AG20443 (cell line): ENCODE data around the gene ISL1.

Experiments
- DNase-seq: peaks from one replicate; pipeline ENCODE4 v3.0.0; 2012; ENCODE audit warnings: low spot score, mixed read lengths

Gene ISL1

DNA sequence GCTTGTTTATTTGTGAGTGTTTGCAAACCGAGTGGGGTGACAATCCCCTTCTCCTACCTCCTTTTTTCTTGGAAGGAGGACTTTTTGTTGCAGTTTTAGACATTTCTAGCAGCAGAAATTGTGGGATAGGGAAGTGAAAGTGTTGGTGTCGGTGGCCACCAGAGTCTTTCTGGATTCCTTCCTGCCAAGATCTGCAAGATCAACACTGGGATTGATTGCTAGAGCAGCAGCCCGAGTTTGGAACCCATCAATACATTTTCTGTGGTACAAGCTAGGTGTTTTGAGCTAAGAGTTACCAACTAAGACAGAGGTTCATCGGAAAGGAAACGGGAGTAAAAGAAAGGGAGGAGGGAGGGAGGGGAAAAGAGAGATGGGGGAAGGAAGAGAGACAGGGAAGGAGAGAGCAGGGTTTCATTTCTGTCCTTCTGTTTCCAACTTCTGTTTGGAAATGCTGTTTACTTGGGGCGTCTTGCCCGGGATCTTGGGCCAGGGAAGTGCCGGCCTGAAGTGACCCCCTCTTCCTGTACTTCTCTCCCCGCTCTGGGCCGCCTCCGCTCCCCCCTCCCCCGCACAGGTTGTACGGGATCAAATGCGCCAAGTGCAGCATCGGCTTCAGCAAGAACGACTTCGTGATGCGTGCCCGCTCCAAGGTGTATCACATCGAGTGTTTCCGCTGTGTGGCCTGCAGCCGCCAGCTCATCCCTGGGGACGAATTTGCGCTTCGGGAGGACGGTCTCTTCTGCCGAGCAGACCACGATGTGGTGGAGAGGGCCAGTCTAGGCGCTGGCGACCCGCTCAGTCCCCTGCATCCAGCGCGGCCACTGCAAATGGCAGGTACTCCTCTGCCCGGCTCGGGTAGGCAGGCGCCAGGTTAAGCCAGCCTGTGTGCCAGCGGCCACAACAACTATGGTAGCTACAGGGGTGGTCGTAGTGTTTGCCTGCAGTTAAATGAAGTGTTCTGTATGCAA lies 4.0 kb downstream of the ISL1 start:
- DNase-seq, result no peak

DNA sequence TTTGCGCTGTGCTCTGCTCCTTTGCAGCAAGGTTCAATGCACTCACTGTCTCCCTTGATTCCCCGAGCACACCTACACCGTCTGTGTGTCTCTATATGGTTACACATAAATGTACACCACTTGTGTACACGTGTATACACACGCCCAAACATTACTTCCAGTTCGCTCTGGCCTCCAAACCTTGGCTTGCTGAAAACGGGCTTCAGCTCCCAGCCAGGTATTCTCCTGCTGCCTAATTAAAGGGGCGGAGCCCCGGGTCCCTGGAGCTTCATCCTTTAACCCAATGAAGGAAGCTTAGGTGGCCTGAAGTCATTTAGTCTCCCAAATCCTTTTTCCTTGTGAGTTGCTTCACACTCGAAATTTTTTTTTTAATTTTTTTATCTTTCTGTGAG lies 4.6 kb downstream of the ISL1 start:
- no peak for DNase-seq

DNA sequence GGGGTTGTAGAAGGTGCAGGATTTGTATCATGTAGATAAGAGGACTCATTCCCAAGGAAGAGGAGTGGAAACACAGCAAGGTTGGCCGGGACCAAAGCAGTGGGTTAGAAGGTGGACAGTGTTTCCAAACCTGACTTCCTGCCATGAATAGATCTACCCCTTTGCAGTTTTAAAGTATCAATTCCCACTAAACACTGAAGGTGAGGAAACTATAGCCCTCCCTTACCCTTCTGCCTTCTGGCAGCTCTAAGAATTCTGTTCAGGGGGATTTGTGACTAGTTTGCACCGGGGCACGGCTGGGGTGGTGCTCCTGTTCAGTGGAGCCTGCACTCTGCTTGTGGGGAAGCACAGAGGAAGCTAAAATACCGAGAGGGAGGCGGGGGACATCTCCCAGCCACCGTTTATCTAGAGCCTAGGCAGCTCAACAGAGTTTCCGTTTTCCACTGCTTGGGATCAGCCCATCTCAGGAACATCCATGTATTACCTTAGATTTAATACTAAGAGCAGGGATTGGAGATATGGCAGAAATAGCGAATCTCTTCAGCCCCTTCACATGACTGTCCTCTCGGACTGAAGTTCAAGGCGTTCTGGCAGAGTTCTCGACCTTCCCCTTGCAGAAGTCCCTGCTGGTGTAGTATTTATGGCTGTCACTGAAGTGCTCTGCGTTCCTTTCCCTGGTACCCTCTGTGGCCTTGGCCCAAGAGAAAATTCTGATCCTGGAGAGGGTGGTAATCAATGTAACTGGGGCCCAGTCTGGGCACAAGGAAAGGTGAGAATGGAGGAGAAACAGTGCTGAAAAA lies 5.4 kb downstream of the ISL1 start:
- DNase-seq, result no peak

DNA sequence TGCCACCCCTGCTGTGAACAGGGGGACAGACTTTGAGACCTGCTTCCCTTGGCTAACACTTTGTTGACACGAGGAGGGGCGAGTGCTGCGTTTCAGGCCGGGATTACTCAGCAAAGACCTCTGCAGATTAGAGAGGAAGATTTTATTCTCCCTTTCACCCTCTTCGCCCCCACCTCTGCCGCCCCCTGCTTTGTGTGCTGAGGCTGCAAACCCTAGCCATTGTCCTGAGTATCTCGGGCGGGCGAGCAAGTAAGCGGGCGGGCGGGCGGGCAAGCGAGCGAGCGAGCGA lies 6.0 kb downstream of the ISL1 start:
- DNase-seq, result no peak

DNA sequence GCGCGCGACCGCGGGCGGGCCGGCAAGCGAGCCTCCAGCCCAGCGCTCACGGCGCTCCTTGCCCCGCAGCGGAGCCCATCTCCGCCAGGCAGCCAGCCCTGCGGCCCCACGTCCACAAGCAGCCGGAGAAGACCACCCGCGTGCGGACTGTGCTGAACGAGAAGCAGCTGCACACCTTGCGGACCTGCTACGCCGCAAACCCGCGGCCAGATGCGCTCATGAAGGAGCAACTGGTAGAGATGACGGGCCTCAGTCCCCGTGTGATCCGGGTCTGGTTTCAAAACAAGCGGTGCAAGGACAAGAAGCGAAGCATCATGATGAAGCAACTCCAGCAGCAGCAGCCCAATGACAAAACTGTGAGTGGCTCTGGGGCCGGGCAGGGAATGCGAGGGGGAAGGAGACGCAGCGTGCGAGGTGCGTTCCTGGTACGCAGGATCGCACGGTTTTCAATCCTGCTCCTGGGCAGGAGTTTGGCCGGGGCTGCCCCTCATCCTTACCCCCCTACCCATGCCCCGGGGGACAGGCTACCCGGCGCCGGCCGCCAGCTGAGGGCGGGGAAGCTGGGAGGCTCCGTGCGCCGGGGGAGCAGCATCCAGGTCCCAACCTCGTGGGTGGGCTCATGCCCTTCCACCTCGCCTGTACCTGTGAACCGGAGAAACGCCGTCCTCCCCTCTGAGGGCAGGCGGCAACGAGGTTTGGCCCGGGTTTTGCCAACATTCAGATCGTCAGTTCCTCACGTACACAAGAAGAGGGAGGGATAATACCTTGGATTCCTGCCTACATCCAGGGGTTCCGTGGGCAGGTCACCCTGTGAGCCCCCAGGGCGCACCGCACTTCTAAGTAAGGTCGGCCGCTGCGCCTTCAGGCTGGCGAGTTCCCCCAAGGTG lies 6.6 kb downstream of the ISL1 start:
- no peak for DNase-seq

DNA sequence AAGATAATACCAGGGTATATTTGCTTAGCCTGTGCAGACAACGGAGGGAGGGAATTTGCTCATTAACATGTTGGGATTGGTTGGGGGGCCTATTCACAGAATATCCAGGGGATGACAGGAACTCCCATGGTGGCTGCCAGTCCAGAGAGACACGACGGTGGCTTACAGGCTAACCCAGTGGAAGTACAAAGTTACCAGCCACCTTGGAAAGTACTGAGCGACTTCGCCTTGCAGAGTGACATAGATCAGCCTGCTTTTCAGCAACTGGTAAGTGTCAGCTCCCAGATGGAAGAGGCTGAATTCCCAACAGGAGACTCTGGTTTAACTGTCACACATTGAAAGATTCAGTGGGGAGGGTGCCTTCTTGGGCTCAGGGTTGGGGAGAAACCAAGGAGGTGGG lies 7.9 kb downstream of the ISL1 start:
- no peak for DNase-seq

DNA sequence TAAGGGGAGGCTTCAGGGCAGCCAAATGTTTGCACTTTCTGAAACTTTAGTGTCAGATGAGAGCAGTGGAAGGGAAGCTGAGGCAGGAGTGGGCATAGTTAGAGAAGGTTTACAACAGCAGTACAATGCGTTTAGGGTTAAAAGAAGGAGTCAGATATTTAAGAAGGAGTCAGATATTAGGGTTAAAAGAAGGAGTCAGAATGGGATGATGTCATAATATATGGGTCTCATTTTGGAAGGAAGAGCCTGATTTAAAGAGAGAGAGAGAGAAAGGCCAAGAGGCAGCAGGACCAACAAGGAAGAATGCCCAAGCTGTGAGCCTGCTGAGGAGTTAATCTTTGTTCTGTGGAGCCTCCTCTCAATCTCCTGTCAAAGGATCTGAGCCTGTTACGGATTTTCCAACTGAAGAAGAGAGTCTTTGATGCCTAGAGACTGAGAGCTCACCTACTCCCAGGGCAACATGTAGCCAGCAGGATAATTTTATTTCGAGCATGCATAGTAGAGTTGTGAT lies 9.5 kb downstream of the ISL1 start:
- no peak for DNase-seq

DNA sequence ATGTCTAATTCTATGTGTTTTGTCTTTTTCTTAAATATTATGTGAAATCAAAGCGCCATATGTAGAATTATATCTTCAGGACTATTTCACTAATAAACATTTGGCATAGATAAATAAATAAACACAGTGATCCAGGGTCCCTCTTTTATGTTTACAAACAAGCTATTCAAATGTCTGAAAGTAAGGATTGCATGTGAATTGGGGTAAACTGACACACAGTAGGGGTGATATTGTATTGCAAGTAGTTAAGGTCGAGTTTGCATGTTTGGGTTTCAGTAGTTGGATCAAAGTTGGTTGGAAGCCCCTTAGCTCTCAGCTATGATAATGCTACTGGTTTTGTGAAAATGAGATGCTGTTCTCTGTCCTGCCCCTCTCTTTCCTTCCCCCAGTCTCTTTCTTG lies 11.4 kb downstream of the ISL1 start:
- DNase-seq, result no peak

DNA sequence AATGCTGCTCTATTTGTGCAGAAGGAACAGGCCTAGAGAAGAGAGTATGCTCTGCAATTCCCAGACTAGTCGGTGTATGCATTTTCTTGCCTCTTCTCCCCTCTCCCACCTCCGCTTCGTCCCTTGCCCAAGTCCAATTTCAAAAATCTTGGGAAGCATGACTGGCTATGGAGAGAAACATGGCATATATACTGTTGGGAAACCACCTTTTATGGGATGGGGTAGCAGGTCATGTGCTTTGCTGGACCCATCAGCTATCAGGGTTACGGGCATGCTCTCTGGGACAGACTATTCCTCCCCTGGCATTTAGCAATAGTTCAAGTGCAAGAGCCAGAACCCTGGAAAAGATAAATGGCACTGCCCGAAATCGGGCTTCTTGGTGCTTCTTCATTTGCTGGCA lies 12.0 kb downstream of the ISL1 start:
- DNase-seq, result no peak

DNA sequence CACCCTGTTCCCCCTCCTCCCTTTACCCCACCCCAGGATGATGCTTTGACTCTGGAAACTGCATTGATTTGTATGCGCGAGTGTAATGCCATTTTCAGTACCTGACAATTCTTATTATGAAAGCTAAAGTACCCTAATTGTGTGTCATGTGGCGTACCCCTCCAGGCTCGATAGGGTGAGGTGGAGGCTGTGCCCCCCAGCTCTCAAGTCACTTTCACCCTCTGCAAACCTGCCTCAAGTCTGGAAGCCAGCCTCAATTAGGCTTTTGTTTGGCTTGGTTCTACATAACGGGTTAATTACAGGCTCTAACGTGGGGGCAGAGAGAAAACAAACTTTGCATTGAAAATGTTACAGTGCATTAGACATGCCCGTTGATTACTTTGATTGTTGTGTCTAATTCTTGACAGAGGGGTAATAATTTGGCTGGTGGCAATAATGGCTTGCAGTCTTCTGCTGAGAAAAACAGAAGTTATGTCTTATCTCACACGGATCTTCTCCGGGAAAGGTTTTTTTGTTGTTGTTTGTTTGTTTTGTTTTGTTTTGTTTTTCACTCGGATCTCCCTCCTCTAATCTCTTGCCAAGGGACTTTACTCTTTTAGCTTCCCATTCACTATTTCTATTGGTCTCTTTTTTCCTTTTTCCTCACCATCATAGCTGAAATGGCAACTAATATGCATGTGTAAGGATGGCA lies 12.6 kb downstream of the ISL1 start:
- no peak for DNase-seq

DNA sequence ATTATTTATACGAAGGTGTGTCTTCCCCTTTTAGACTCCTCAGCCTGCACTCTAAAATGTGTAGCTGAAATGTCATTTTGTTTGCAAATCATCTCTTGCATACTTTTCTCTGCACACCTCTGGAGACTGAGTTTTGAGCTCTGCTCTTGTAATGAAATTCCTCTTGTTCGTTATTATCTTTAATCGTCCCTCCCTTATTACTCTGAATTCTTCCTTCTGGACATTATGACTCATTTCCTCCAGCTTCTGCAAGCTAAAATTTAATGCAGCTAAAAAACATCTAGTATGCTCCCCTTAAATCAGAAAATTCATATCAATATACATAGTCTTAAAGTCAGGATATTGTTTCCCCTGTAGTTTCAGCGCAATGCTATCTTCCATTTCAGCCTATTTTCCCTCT lies 13.5 kb downstream of the ISL1 start:
- no peak for DNase-seq

DNA sequence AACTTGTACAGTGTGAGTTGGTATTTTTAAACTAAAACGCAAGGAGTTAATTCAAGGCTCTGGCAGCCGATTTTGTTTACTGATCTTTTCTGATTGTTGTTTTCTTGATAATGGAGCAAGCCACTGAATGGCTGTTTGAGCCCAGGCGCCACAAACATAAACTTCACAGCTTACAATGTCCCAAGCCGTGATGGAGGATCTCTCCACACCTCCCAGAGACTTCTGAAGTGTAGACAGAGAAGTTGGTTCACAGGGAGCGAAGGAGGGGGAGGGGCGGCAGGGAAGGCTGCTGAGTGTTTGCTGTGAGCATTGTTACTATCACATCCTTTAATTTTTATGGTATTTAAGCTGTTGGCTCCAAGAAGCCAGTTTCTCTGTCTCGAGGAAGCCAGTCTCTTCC lies 14.7 kb downstream of the ISL1 start:
- no peak for DNase-seq

DNA sequence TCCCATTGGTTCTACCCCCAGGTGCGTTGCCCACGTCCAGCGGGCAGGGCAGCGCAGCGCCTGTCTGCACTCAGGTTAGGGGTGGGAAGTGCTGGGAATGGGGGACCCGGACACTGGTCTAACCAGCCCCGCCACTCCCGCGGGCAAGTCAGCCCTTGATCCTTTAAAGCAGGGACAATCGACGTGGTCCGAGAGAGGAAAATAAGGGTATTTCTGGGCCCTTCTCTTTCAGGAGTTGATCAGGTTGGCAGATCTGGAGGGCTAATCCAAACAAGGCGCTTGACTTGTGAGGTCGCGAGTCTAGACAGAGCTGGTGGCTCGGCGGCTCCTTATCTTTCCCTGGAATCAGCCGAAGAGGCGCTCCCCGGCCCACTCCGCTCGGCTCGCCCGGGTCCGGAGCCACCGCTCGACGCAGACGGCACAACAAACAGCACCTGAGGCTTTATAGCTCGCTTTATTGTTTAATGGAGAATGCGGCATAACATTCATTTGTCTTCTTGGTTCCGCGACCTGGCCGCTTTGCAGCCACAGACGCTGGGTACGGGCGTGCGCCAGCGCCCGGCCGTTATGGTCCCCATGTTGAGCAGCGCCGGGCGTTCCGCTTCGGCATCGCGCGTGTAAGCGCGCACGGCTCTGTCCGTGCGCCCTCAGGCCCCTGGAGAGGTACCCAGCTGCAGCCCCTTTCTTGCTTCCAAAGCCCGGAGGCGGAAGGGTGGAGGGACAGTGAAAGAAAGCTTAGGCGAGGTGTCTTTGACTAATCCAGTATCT lies 15.8 kb downstream of the ISL1 start:
- no peak for DNase-seq

DNA sequence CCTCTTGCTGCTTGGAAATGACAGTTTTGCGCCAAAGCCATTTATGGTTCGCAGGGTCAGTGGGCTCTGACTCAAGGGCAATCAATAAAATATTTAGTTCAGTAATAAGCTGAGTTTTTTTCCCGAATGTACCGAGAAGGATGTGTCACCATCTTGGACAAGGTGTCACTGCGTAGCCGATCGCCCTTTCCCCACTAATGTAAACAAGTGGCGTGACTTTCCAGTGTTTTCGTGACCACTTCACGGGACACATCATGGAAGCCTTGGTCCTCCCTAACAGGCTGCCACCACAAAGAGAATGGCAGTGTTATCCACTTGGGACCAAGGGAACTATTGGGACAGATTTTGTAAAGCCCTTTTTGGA lies 16.4 kb downstream of the ISL1 start:
- no peak for DNase-seq

DNA sequence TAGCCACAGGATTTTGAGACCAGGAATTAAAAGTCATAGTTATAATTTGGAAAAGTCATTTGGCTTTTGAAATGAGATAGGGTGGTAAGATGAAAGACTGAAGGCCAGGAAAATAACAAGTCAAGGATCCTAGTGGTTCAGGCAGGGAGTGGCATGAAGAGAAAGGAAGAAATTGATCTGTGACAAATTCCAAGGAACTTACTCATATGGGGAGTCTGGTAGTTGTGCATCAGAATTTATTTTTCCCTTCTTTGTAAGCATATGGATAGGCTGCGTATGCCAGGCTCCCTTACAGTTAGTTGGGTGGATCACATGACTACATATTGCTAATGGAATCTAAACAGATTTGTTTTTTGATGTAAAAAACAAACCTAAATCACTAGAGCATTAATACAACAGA lies 21.0 kb downstream of the ISL1 start:
- no peak for DNase-seq

DNA sequence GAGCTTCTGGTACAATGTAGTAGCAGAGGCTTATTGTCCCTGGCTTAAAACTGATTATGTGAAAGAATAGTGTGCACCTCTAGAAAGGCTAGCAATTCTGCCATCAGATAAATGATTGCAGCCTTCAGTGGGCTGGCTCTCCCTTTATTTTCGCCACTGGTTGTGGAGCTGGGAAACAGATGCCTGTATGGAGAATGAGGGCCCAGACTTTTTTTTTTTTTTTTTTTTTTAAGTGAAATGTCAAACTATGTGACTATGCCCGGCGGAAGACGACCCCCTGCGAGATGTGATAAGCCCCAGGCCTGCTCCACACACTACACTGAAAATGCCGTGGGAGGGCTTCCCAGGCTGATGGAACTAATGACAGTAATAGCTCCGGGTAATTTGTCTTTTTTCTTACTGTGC lies 28.7 kb downstream of the ISL1 start:
- no peak for DNase-seq

DNA sequence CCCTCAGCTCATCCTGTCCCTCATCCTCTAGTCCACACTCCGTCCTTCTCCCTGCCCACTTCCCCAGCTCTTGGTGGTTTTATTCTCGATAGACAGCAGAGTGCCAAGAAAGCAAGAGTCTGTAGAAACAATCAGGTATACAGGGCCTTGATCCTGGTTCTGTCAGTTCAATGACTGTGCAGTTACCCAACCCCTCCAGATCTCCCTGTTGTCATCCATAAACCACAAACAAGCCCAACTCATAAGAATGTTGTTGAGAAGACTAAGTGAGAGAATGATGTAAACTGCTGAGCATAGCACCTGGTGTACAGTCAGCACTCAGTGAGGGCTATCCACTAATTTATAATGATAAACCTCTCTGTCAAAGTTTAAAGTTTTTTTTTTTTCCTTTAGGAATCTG lies 31.3 kb downstream of the ISL1 start:
- DNase-seq, result no peak

DNA sequence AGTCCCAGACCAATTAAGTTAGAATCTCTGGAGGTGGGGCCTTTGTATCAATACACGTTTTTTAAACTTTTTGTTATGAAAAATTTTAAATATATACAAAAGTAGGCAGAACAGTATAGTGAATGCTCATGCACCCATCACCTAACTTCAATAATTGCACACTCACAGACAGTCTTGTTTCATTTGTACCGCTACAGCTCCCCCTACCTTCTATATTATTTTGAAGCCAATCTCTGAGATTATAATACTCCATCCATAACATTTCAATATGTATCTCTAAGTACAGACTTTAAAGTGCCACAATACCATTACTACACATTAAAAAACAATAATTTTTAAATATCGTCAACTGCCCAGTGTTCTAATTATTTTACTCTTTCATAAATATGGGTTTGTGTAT lies 32.9 kb downstream of the ISL1 start:
- no peak for DNase-seq

DNA sequence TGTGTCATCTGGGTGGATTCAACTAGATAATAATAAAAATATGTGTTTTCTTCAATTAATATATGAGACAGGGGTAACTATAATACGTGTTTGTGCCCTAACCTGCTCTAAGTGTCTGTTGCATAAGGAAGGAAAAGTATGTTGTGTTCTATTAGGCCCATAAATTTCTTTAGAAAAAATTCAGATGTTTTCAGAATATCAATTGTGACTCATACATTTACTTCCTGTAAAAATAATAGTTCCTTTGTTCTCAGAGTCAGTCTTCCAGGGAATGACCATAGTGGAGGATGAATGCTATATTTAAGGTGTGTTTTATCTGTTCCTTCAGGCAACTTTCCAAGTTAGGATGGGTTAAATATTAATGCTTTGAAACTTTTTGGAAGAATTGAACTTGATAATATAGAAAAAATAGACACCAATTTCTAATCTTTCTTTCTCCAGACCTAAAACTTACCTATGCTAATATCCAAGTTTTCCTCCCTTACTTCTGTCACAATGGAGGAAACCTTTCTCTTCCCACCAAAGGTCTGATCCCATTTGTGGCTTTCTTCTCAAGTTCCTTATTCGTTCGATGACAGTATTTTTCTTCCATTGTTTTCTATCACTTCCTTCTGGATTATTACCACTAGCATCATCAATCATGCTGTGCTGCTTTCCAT lies 49.9 kb downstream of the ISL1 start:
- DNase-seq, result no peak

DNA sequence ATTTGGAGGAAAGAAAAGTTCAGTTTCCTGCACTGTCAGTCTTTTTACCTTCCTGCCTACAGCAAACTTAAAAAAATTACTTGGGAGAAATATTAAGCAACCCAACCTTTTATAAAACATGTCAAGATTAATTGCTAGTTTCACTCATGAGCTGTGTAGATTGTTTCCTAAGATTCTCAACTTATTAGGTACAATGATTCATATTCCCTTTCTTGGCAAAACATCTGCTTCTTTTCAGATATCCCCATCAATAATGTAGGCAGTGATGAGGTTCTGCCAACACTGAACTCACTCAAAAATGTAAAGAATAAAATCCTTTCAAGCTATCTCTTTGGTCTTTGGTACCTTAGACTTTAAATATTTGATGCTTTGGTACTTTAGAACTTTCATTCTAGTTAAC lies 56.0 kb downstream of the ISL1 start:
- no peak for DNase-seq
